UCSD-AML1 (cell line): ENCODE results near the gene DGCR8.

Experiments used
- DNase-seq: peaks from one replicate; lab custom pipeline; 2025; ENCODE audit not compliant: unreplicated experiment; lab: John Stamatoyannopoulos, UW

The DGCR8 gene

DNA sequence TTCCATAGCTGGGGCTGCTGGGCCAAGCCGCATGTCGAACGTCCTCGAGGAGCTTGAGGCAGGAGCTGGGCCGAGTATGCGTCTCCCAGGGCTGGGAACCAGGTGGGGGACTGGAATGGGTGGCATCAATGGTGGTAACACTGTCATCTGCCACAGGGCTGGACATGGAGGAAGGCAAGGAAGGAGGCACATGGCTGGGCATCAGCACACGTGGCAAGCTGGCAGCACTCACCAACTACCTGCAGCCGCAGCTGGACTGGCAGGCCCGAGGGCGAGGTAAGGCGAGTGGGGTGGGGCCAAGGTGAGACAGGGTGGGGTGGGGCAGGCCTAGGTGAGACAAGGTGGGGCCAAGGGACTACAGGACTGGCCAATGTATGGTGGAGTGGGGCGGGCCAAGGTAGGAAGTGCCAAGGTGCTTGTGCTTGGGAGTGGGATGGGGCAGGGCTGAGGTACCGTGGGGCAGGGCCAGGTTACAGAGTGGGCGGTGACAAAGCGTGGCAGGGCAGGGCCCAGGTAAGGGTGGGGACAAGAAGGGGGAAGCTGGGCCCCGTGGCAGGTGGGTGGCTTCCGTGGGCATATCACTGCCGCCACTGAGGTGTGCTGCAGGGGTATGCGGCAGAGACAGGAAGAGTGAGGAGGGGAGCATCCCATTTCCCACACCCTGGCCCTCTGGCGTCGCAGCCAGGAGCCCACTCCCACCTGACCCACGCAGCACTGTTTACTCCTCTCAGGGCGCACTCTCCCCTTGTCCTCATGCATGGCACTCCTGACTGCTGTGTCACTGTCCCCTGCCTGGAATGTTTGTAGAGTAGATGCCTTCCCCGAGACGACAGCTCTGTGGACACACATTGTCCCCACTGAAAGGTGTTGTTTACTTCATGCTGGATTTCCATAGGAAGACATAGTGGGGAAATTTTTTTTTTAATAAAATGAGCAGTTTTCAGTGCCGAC is 27.5 kb upstream of the DGCR8 start:
- no peak for DNase-seq

- DNase-seq: no peak
These were observed 26.5 kb upstream of the DGCR8 start for GRCh38 chr22:20053407-20054033.

GRCh38 chr22:20054034-20054427 is 26.0 kb upstream of the DGCR8 start:
- DNase-seq: no peak

DNA sequence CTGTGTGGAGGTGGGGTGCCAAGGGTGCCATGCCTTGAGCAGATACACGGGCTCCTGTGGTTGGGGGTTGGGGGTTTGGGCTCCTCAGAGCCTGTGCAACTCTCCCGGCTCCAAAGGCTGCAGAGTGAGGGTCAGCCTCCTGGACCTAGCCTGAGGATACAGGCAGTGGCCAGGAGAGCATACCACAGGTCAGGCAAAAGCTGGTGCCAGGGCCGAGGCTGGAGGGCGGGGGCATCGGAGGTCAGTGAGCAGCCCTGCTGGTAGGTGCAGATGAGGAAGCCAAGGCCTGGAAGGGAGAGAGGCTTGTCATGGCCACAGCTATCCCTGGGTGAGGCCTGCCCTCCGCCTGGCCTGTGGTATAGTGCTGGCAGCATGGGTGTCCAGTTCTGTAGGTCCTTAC is 25.6 kb upstream of the DGCR8 start:
- no peak for DNase-seq

DNA sequence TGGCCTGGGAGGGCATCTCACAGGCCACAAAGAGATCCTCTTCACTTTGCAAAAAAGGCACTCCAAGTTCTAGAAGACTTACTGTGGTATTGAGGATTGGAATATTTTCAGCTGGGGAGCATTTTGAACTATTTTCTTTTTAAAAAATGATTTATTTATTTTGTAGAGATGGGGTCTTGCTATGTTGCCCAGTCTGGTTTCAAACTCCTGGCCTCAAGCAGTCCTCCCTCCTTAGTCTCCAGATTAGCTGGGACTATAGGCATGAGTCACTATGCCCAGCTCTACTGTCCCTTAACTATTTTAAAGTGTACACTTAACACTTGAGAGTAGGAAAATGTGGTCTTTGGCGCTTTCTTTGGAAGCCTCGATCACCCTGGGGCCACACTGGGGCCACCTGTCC is 24.9 kb upstream of the DGCR8 start:
- DNase-seq: no peak

DNA sequence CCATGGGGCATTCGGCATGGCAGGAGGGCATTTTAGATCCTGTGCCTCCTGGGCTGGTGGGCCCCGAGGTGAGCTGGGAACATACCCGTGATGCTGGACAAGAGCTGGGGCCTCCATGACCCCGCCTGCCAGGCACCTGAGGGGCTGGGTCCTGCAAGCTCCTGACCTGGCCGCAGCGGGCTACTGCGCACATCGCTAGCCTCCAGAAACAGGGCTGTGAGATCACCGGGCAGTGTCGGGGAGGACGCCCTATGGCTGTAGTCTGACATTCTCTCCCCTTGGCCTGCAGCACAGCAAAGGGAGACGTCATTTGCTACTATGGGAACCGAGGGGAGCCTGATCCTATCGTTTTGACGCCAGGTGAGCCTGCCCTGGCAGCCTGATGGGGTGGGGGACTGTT is 24.4 kb upstream of the DGCR8 start:
- no peak for DNase-seq

DNA sequence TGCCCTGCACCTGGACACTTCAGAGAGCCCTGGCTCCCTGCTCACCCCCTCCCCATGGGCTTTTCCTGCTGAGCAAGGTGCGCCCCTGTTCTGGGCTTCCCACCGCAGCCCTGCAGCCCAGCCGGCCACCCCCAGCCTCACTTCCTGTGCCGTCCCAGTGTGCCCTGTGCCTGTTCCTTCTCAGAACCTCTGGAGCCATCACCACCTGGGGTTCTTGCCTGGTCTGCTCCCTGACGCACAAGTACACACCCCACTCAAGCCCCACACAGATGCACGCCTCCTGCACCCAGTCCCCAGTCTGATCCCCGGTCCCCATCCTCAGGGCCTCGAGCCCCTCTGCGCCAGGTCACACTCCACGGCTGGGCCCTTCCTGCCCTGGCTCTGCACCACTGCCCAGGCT is 23.9 kb upstream of the DGCR8 start:
- DNase-seq: no peak

GRCh38 chr22:20056696-20057386 is 23.2 kb upstream of the DGCR8 start:
- no peak for DNase-seq

GRCh38 chr22:20057596-20058268 is 22.3 kb upstream of the DGCR8 start:
- DNase-seq: no peak

DNA sequence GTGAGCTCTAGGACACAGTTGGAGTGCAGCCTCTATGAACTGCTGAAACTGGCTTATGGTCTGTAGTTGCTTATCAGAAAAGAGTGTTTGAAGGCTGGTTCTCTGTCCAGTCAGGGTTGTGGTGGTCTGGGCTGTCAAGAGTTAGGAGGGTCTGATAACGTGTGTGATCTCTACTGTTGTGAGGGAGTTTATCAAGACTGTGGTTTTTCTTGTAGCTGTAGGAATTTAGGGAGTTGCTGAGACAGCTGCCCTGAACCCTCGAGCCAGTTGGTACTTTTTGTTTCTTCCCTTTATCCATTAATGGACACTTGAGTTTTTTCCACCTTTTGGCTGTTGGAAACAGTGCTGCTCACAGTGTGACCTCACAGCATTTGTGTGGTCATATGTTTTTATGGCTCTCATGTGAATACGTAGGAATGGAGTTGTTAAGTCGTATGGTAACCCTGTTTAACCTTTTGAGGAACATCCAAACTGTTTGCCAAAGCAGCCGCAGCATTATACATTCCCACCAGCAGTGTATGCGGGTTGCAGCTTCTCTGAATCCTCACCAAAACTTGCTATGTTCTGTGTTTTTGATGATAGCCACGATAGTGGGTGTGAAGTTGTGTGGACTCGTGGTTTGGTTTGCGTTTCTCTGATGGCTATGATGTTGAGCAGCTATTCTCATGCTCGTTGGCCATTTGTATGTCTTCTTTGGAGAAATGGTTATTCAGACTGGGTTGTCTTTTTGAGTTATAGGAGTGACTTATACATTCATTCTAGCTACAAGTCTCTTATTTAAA is 20.9 kb upstream of the DGCR8 start:
- DNase-seq: no peak

GRCh38 chr22:20060700-20061480 is 19.2 kb upstream of the DGCR8 start:
- no peak for DNase-seq

GRCh38 chr22:20061481-20061861 is 18.6 kb upstream of the DGCR8 start:
- DNase-seq: no peak

DNA sequence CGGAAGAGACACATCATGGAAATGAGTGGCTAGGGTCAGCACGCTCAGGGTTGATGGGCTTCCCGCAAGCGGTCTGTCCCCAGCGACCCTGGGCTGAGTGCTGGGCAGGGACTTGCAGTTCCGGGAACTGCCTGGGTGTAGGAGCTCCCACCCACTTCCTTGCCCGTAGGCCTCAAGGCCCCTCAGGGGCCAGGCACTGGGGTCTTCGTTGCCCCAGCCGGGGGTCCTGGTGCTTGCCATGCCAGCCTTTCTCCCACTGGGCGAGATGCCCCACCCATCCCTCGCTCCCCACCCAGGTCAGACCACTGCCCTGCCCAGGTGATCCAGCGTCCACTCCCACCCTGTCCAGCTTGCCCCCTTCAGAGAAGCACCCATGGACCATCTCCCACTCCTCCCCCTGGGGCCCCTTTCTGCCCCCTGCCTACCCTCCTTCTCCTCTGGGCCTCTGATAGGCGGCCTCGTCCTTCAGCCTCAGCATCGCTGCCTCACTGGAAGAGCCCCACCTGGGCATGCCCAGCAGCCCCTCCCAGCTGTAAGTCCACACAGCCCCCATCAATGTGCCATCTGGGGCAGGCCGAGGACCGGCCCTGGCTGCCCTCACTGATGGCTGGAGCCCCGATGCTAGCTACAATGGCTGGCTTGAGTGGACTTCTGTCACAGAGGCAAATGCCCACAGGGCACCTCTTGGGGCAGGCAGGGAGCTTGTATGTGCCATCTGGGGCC is 17.8 kb upstream of the DGCR8 start:
- DNase-seq: no peak

DNA sequence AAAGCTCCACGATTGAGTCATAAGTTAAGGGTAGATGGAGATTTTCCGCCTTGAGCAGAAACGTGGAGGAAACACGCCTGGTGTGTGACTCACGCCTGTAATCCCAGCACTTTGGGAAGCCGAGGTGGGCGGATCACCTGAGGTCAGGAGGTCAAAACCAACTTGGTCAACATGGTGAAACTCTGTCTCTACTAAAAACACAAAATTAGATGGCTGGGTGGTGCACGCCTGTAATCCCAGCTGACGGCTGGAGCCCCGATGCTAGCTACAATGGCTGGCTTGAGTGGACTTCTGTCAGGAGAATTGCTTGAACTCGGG is 17.3 kb upstream of the DGCR8 start:
- DNase-seq: no peak

DNA sequence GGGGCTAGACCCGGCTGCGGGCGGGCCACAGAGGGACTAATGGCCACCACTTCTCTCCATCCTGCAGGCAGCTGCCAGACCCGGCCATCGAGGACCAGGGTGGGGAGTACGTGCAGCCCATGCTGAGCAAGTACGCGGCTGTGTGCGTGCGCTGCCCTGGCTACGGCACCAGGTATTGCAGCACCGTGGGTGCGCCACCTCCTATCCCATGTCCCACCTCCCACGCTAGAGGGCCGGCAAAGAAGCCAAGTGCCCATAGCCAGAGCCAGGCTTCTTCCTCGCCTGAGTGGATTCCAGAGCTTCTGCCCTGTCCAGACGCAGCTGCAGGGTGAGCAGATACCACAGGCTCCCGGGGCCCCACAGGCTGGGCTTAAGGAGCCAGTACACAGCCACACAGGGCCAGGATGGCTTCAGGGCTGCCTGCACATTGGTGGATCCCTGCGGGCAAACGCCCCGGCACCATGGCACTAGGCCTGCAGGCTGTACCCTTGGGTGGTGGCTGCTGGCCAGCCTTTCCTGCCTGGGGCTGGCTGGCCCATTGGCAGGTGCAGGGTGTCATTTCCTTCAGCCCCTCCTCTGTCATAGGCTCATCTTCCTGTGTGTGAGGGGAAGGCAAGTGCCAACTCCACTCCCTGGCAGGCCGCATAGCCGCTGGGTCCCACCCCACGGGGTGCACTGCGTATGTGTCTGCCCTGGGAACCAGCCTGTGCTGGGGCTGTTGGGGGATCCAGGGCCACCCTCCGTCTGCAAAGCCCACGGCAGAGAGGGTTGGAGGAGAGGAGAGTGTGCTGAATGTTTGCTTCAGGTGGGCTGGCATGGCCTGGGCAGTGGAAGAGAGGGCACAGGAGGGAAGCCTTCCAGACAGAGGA is 16.5 kb upstream of the DGCR8 start:
- DNase-seq: no peak

DNA sequence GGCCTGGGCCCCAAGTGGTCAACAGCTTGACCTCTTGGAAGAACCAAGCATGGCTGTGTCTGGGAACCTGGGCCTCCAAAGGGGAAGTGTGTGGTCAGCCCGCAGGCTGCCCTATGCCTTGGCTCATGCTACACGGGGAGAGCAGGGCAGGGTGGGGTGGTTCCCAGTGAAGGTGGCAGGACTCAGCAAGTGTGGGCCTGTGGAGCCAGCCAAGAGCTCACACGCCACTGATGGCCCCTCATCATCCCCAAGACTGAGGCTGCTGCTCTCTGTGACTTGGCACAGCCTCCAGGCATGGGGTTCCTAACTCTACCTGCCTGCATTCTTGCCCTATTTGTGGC is 15.9 kb upstream of the DGCR8 start:
- DNase-seq: no peak

DNA sequence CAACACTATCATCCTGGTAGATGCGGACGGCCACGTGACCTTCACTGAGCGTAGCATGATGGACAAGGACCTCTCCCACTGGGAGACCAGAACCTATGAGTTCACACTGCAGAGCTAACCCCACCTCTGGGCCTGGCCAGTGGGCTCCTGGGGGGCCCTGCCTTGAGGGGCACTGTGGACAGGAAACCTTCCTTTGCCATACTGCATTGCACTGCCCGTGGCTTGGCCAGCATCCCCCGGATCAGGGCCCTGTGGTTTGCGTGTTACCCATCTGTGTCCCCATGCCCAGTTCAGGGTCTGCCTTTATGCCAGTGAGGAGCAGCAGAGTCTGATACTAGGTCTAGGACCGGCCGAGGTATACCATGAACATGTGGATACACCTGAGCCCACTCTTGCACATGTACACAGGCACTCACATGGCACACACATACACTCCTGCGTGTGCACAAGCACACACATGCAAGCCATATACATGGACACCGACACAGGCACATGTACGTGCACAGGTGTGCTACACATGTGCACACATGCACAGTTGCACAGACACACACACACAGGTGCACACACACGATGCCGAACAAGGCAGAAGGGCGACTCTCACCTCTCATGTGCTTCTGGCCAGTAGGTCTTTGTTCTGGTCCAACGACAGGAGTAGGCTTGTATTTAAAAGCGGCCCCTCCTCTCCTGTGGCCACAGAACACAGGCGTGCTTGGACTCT is 15.3 kb upstream of the DGCR8 start:
- no peak for DNase-seq
